ENCODE measurements around the gene GYPA.
"Not testable (repeated sequence)": the region's sequence is repeated elsewhere in the genome, so short reads cannot be mapped to it uniquely, and the experiment has no call there.

DNA sequence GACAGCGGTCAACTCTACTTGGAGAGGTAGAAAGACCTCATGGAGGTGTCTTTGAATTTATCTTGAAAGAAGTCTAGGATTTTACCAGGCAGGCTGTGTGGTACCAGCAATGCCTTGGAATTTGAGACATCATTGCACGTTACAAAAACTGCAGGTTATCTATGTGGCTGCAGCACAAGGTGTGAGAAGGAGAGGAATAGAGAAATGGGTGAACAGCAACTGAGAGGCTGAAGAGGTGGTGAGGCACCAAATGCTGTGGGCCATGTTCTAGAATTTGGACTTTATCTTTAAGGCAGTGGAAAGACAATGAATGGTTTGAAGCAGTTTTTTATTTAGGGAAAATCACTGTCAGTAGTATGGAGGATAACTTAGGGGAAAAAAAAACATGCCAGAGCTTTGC lies 15.4 kb downstream of the GYPA start:
- TF ChIP-seq MAZ (IDR thresholded peaks at IDR 0.05; ENCODE audit: borderline replicate concordance, low read depth, low read length); RNF2 (IDR thresholded peaks at IDR 0.05; ENCODE audit: borderline replicate concordance, low read depth); POLR2A (IDR thresholded peaks at IDR 0.05; ENCODE audit: low read length); FOXS1 (CRISPR knock-in tag; IDR thresholded peaks at IDR 0.05); RCOR1 (IDR thresholded peaks at IDR 0.05; ENCODE audit: low read depth, low read length); EP300 (IDR thresholded peaks at IDR 0.05); PHF8 (IDR thresholded peaks at IDR 0.05; ENCODE audit: borderline replicate concordance, low read depth); CHD2 (IDR thresholded peaks at IDR 0.05; ENCODE audit: low read length, partially characterized antibody): not testable (repeated sequence)
- TF ChIP-seq, protein P1, sequence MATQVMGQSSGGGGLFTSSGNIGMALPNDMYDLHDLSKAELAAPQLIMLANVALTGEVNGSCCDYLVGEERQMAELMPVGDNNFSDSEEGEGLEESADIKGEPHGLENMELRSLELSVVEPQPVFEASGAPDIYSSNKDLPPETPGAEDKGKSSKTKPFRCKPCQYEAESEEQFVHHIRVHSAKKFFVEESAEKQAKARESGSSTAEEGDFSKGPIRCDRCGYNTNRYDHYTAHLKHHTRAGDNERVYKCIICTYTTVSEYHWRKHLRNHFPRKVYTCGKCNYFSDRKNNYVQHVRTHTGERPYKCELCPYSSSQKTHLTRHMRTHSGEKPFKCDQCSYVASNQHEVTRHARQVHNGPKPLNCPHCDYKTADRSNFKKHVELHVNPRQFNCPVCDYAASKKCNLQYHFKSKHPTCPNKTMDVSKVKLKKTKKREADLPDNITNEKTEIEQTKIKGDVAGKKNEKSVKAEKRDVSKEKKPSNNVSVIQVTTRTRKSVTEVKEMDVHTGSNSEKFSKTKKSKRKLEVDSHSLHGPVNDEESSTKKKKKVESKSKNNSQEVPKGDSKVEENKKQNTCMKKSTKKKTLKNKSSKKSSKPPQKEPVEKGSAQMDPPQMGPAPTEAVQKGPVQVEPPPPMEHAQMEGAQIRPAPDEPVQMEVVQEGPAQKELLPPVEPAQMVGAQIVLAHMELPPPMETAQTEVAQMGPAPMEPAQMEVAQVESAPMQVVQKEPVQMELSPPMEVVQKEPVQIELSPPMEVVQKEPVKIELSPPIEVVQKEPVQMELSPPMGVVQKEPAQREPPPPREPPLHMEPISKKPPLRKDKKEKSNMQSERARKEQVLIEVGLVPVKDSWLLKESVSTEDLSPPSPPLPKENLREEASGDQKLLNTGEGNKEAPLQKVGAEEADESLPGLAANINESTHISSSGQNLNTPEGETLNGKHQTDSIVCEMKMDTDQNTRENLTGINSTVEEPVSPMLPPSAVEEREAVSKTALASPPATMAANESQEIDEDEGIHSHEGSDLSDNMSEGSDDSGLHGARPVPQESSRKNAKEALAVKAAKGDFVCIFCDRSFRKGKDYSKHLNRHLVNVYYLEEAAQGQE (IDR thresholded peaks at IDR 0.05): not testable (repeated sequence)
- TF ChIP-seq, protein P2, sequence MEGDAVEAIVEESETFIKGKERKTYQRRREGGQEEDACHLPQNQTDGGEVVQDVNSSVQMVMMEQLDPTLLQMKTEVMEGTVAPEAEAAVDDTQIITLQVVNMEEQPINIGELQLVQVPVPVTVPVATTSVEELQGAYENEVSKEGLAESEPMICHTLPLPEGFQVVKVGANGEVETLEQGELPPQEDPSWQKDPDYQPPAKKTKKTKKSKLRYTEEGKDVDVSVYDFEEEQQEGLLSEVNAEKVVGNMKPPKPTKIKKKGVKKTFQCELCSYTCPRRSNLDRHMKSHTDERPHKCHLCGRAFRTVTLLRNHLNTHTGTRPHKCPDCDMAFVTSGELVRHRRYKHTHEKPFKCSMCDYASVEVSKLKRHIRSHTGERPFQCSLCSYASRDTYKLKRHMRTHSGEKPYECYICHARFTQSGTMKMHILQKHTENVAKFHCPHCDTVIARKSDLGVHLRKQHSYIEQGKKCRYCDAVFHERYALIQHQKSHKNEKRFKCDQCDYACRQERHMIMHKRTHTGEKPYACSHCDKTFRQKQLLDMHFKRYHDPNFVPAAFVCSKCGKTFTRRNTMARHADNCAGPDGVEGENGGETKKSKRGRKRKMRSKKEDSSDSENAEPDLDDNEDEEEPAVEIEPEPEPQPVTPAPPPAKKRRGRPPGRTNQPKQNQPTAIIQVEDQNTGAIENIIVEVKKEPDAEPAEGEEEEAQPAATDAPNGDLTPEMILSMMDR (IDR thresholded peaks at IDR 0.05): not testable (repeated sequence)
- TF ChIP-seq, protein P3, sequence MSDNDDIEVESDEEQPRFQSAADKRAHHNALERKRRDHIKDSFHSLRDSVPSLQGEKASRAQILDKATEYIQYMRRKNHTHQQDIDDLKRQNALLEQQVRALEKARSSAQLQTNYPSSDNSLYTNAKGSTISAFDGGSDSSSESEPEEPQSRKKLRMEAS (IDR thresholded peaks at IDR 0.05): not testable (repeated sequence)

Measured in A549 (cell line).